H9 (cell line): ENCODE data around the gene GYG1. TPM values are rescaled to one million over a fixed set of nuclear protein-coding genes. Genes with fewer than 3 reads are reported as not detected.

Source experiments
- DNase-seq: peaks from one replicate; pipeline ENCODE4 v3.0.0-alpha.2; 2017
- H2AFZ ChIP-seq: one replicate; pipeline ENCODE4 v1.6.1; 2013; ENCODE audit warnings: mild to moderate bottlenecking, low read length, control low read depth, moderate library complexity
- H2AK5ac ChIP-seq: 2 replicates; pipeline ENCODE4 v1.6.1; 2013; ENCODE audit warnings: low read length, control low read depth, mixed read lengths; ENCODE audit not compliant: insufficient read length
- H2BK120ac ChIP-seq: one replicate; pipeline ENCODE4 v1.6.1; 2013; ENCODE audit warnings: low read depth, mild to moderate bottlenecking, low read length, control low read depth, inconsistent platforms; ENCODE audit not compliant: poor library complexity, severe bottlenecking
- H2BK12ac ChIP-seq: 2 replicates; pipeline ENCODE4 v1.6.1; 2013; ENCODE audit warnings: low read length, control low read depth, mixed read lengths, low read depth; ENCODE audit not compliant: insufficient read length
- H2BK15ac ChIP-seq: 2 replicates; pipeline ENCODE4 v1.6.1; 2013; ENCODE audit warnings: low read depth, low read length, control low read depth
- H2BK20ac ChIP-seq: one replicate; pipeline ENCODE4 v1.6.1; 2013; ENCODE audit warnings: low read depth, mild to moderate bottlenecking, low read length, control low read depth, inconsistent platforms; ENCODE audit not compliant: poor library complexity, severe bottlenecking
- H2BK5ac ChIP-seq: 2 replicates; pipeline ENCODE4 v1.6.1; 2013; ENCODE audit warnings: low read length, control low read depth, mixed read lengths; ENCODE audit not compliant: insufficient read length
- H3K14ac ChIP-seq: 2 replicates; pipeline ENCODE4 v1.6.1; 2013; ENCODE audit warnings: low read length, control low read depth; ENCODE audit not compliant: insufficient read depth
- H3K18ac ChIP-seq: 2 replicates; pipeline ENCODE4 v1.6.1; 2013; ENCODE audit warnings: low read depth, mild to moderate bottlenecking, mixed read lengths, low read length, control low read depth; ENCODE audit not compliant: insufficient read length
- H3K23ac ChIP-seq: 2 replicates; pipeline ENCODE4 v1.6.1; 2013; ENCODE audit warnings: low read length, control low read depth, mixed read lengths, low read depth; ENCODE audit not compliant: insufficient read length
- H3K23me2 ChIP-seq: 2 replicates; pipeline ENCODE4 v1.6.1; 2013; ENCODE audit warnings: low read depth, mild to moderate bottlenecking, mixed read lengths, low read length, control low read depth; ENCODE audit not compliant: insufficient read length, poor library complexity, severe bottlenecking
- H3K27ac ChIP-seq: 2 replicates; pipeline ENCODE4 v1.5.1; 2013; ENCODE audit warnings: low read length, control low read depth, mixed read lengths, low read depth; ENCODE audit not compliant: insufficient read length
- H3K27me3 ChIP-seq: 2 replicates; pipeline ENCODE4 v1.6.1; 2013; ENCODE audit warnings: low read length, control low read depth, inconsistent platforms; ENCODE audit not compliant: insufficient read depth
- H3K4ac ChIP-seq: 2 replicates; pipeline ENCODE4 v1.6.1; 2013; ENCODE audit warnings: low read depth, mild to moderate bottlenecking, control low read depth, inconsistent platforms, low read length, moderate library complexity
- H3K4me1 ChIP-seq: 2 replicates; pipeline ENCODE4 v1.6.1; 2013; ENCODE audit warnings: low read length, control low read depth, inconsistent platforms; ENCODE audit not compliant: insufficient read depth
- H3K4me2 ChIP-seq: 2 replicates; pipeline ENCODE4 v1.6.1; 2013; ENCODE audit warnings: low read length, control low read depth, mixed read lengths; ENCODE audit not compliant: insufficient read length, insufficient read depth
- H3K56ac ChIP-seq: 2 replicates; pipeline ENCODE4 v1.6.1; 2013; ENCODE audit warnings: low read depth, mild to moderate bottlenecking, mixed read lengths, low read length, control low read depth; ENCODE audit not compliant: insufficient read length
- H3K79me1 ChIP-seq: 2 replicates; pipeline ENCODE4 v1.6.1; 2013; ENCODE audit warnings: low read depth, mild to moderate bottlenecking, moderate library complexity, low read length, control low read depth, inconsistent platforms; ENCODE audit not compliant: insufficient read depth, poor library complexity, severe bottlenecking
- H3K79me2 ChIP-seq: 2 replicates; pipeline ENCODE4 v1.6.1; 2013; ENCODE audit warnings: low read length, control low read depth, inconsistent platforms; ENCODE audit not compliant: insufficient read depth
- H3K9ac ChIP-seq: 2 replicates; pipeline ENCODE4 v1.6.1; 2013; ENCODE audit warnings: low read length, control low read depth, mixed read lengths; ENCODE audit not compliant: insufficient read length; ENCODE audit errors: extremely low read depth
- H3K9me3 ChIP-seq: one replicate; pipeline ENCODE4 v1.6.1; 2013; ENCODE audit warnings: low read depth, low read length, inconsistent platforms; ENCODE audit not compliant: control insufficient read depth
- H3T11ph ChIP-seq: one replicate; pipeline ENCODE4 v1.6.1; 2013; ENCODE audit warnings: mild to moderate bottlenecking, low read length, control low read depth, inconsistent platforms
- H4K20me1 ChIP-seq: one replicate; pipeline ENCODE4 v1.6.1; 2013; ENCODE audit not compliant: control insufficient read depth, insufficient read length, insufficient read depth
- H4K5ac ChIP-seq: 2 replicates; pipeline ENCODE4 v1.6.1; 2013; ENCODE audit warnings: low read depth, mild to moderate bottlenecking, mixed read lengths, low read length, control low read depth; ENCODE audit not compliant: insufficient read length
- H4K8ac ChIP-seq: replicated peaks from 2 replicates; pipeline ENCODE4 v1.6.1; 2013; ENCODE audit warnings: low read length, control low read depth, mixed read lengths, low read depth; ENCODE audit not compliant: insufficient read length
- H4K91ac ChIP-seq: 2 replicates; pipeline ENCODE4 v1.6.1; 2013; ENCODE audit warnings: low read depth, mild to moderate bottlenecking, moderate library complexity, mixed read lengths, low read length, control low read depth; ENCODE audit not compliant: insufficient read length
- H3K27ac Mint-ChIP-seq, 3 experiments: 2 replicates in 2 of 3; 3 replicates in 1 of 3; pipeline ENCODE4 v1.8.0; 2020 to 2021; ENCODE audit warnings: mixed read lengths in 3 of 3, mild to moderate bottlenecking in 1 of 3, moderate library complexity in 1 of 3
- H3K27me3 Mint-ChIP-seq: 2 replicates; pipeline ENCODE4 v1.8.0; 2021; ENCODE audit warnings: low read depth, mild to moderate bottlenecking, moderate library complexity, mixed read lengths
- H3K36me3 Mint-ChIP-seq, 3 experiments: 2 replicates in 2 of 3; 3 replicates in 1 of 3; pipeline ENCODE4 v1.8.0; 2020 to 2021; ENCODE audit warnings: low read depth in 3 of 3, mixed read lengths in 3 of 3; ENCODE audit not compliant: insufficient read depth in 1 of 3
- H3K4me1 Mint-ChIP-seq, 2 experiments: 2 replicates each; pipeline ENCODE4 v1.8.0; 2020; ENCODE audit warnings: mixed read lengths in 2 of 2
- H3K4me3 Mint-ChIP-seq, 2 experiments: 2 replicates in 1 of 2; 3 replicates in 1 of 2; pipeline ENCODE4 v1.8.0; 2020 to 2021; ENCODE audit warnings: mild to moderate bottlenecking in 2 of 2, mixed read lengths in 2 of 2, moderate library complexity in 1 of 2
- H3K9me3 Mint-ChIP-seq, 2 experiments: 2 replicates in 1 of 2; 3 replicates in 1 of 2; pipeline ENCODE4 v1.8.0; 2020; ENCODE audit warnings: mild to moderate bottlenecking in 2 of 2, mixed read lengths in 2 of 2, moderate library complexity in 1 of 2
- CTCF ChIP-seq: fragments of 200-600 bp; sonication (generic); conservative IDR thresholded peaks from 3 replicates; pipeline ENCODE4 v1.8.0; 2021; ENCODE audit warnings: antibody characterized with exemption, mild to moderate bottlenecking
- WGBS: extraction: QIAGEN DNeasy Blood & Tissue Kit; methylation state at CpG from one replicate; pipeline ENCODE4 v1.1.7; 2013; ENCODE audit warnings: missing lambda C conversion rate, low lambda C conversion rate, mixed read lengths; ENCODE audit not compliant: insufficient read length; ENCODE audit errors: extremely low coverage; 5-methylcytosine and 5-hydroxymethylcytosine counted together
- total RNA-seq: library from RNA; stranded (reverse); gene quantifications from 2 replicates; pipeline ENCODE4 v1.2.1, GENCODE V29; 2021

The GYG1 gene
- total RNA-seq, 1 experiment from 2014 or later, result 31.5 TPM

GRCh38 chr3:149020839-149021252, 29.5 kb downstream of the GYG1 start:
- Histone ChIP-seq H2AK5ac (no peak overlapping the region), H4K20me1 (no peaks in the 10 kb centered on the region), H3K56ac (no peak overlapping the region), H3K14ac (no peak overlapping the region), H2BK20ac (no peak overlapping the region), H3K9me3 (peaks cover 8% of the 10 kb centered on the region), H4K91ac (no peak overlapping the region), H3K4ac (no peak overlapping the region), H3K27ac (peak overlapping the region; percentile 79), H2BK120ac (no peak overlapping the region), H2AFZ (no peak overlapping the region), H3K79me2 (no peaks in the 10 kb centered on the region), H3K4me1 (peaks cover 14% of the 10 kb centered on the region; the same call in 1 of the 2 replicates), H2BK15ac (no peak overlapping the region), H3K9ac (no peak overlapping the region), H2BK5ac (no peak overlapping the region), H3K27me3 (no peaks in the 10 kb centered on the region), H4K5ac (no peak overlapping the region), H3K23me2 (no peaks in the 10 kb centered on the region), H3K79me1 (no peaks in the 10 kb centered on the region), H3T11ph (no peak overlapping the region), H3K4me2 (peak overlapping the region; percentile 20), H3K18ac (no peak overlapping the region), H2BK12ac (no peak overlapping the region), H4K8ac (no peak overlapping the region), H3K23ac (no peak overlapping the region)
- peak overlapping the region; percentile 89 to 94 (median 90) for H3K27ac Mint-ChIP-seq
- peaks cover 32% of the 10 kb centered on the region in 2 experiments for H3K4me1 Mint-ChIP-seq
- H3K4me3 Mint-ChIP-seq, result peak overlapping the region; percentile 35 to 58; a peak in 3 of 5 replicates
- peaks cover 17 to 20% of the 10 kb centered on the region in 2 experiments for H3K9me3 Mint-ChIP-seq
- no CpG with 5 or more reads among the region's 4 CpGs for WGBS
- H3K36me3 Mint-ChIP-seq, result peaks cover 28 to 34% (median 32%) of the 10 kb centered on the region in 3 experiments
- no peaks in the 10 kb centered on the region for H3K27me3 Mint-ChIP-seq
- no peak for TF ChIP-seq CTCF
- DNase-seq, result no peak
